Measurements from ENCODE around the gene ZNF235. TPM values are rescaled to one million over a fixed set of nuclear protein-coding genes. Genes with fewer than 3 reads are reported as not detected.
"Not testable (repeated sequence)": the region's sequence is repeated elsewhere in the genome, so short reads cannot be mapped to it uniquely, and the experiment has no call there.

ZNF235 gene
- total and polyA plus RNA-seq, 2 of the 4 experiments (the other 2 are of a cell fraction): 0.77 to 3.0 TPM

- H3K14ac ChIP-seq (replicated peaks; ENCODE audit: low read depth, low read length); H3K9ac ChIP-seq (ENCODE audit: low read depth, low read length); H3K4me2 ChIP-seq (ENCODE audit: low read depth, low read length); BruUV-seq (replicated peaks); intact Hi-C loops (cut with micrococcal nuclease); H4K5ac ChIP-seq (ENCODE audit: low read depth, low read length); DNase-seq; ATAC-seq (ENCODE audit: low read depth); H2AK9ac ChIP-seq (replicated peaks; ENCODE audit: low read depth, low read length, poor library complexity); H3K9me1 ChIP-seq (ENCODE audit: insufficient read depth, low read length); CTCF ChIA-PET; dilution Hi-C loops (cut with HindIII; ENCODE audit: low sequenced_read_pairs, unreplicated experiment); H4K20me1 ChIP-seq (ENCODE audit: insufficient read depth, low read length); H2BK120ac ChIP-seq (ENCODE audit: low read depth, low read length); H2AK5ac ChIP-seq (ENCODE audit: low read depth, low read length); H2BK20ac ChIP-seq (ENCODE audit: low read depth, low read length); H3K23ac ChIP-seq (ENCODE audit: low read depth, low read length); H3K4me3 ChIP-seq (ENCODE audit: insufficient read depth, low read depth, low read length); H4K91ac ChIP-seq (ENCODE audit: insufficient read depth, low read depth, low read length); in situ Hi-C loops (cut with MboI; ENCODE audit: low sequenced_read_pairs); H3K27ac ChIP-seq (ENCODE audit: insufficient read depth, low read length); H3K27me3 ChIP-seq (ENCODE audit: control insufficient read depth, insufficient read depth, low read length); H3K4ac ChIP-seq (ENCODE audit: low read depth, low read length); H3K4me1 ChIP-seq (ENCODE audit: control insufficient read depth, insufficient read depth, low read length); H2BK15ac ChIP-seq (ENCODE audit: low read depth, low read length); H2AFZ ChIP-seq (replicated peaks; ENCODE audit: low read length, poor library complexity); H3K18ac ChIP-seq (ENCODE audit: low read depth, low read length); H4K8ac ChIP-seq (ENCODE audit: low read depth in 2 of 2, low read length in 2 of 2); H3K56ac ChIP-seq (ENCODE audit: extremely low read depth, insufficient read depth, low read length); H3K79me1 ChIP-seq (ENCODE audit: low read depth in 1 of 2, low read length in 2 of 2); H2BK5ac ChIP-seq (ENCODE audit: low read depth, low read length, poor library complexity, severe bottlenecking): not testable (repeated sequence)
- peaks cover 42% of the 10 kb centered on the region for H3K36me3 ChIP-seq (ENCODE audit: control insufficient read depth, insufficient read depth, low read length)
- H3K9me3 ChIP-seq (ENCODE audit: control insufficient read depth, insufficient read depth, low read length): peaks cover 22% of the 10 kb centered on the region
- POLR2A ChIA-PET (ENCODE audit: unreplicated experiment): interaction anchor here (0.6 kb wide), 1 partner anchor 55 kb away, joined by 4 read pairs; no protein-coding TSS in a partner anchor
- no CpG with 5 or more reads among the region's 3 CpGs for WGBS, 2 experiments (ENCODE audit: extremely low coverage in 2 of 2, insufficient read length in 1 of 2)
These were observed 29.8 kb upstream of the ZNF235 start for GRCh38 chr19:44334639-44335038.

All from IMR-90 (cell line).